OCI-LY1 (cell line): Measurements from ENCODE around the gene DPH7.

Experiments used
- EZH2 ChIP-seq: fragments of 200-600 bp; sonication (generic), shearing (Covaris generic); IDR thresholded peaks from 2 replicates; pipeline ENCODE4 v1.8.0; 2017; ENCODE audit warnings: borderline replicate concordance, mixed run types, mild to moderate bottlenecking, antibody characterized with exemption, low read length, moderate library complexity, mixed read lengths
- TF ChIP-seq, protein P1 (sequence below): fragments of 200-600 bp; sonication (generic), shearing (Covaris generic); IDR thresholded peaks from 2 replicates; pipeline ENCODE4 v1.5.1; 2017; ENCODE audit warnings: mild to moderate bottlenecking, antibody characterized with exemption, low read length, moderate library complexity, mixed read lengths

DNA sequence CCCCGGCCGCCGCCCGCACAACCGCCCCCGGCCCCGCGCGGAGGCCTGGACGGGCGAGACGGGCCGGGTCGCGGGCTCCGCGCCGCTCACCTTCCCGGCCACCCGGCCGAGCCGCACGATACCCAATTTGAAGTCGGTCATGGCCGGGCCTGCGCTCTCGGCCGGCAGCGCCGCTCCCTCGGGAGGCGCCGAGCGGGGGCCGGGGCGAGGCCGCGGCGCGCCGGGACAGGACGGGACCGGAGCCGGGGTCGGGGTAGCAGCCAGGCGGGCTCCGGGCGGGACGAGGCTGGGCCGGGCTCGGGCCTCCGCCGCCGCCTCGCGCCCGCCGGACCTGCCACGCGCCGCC lies 11.4 kb upstream of the DPH7 start:
- TF ChIP-seq, protein P1, sequence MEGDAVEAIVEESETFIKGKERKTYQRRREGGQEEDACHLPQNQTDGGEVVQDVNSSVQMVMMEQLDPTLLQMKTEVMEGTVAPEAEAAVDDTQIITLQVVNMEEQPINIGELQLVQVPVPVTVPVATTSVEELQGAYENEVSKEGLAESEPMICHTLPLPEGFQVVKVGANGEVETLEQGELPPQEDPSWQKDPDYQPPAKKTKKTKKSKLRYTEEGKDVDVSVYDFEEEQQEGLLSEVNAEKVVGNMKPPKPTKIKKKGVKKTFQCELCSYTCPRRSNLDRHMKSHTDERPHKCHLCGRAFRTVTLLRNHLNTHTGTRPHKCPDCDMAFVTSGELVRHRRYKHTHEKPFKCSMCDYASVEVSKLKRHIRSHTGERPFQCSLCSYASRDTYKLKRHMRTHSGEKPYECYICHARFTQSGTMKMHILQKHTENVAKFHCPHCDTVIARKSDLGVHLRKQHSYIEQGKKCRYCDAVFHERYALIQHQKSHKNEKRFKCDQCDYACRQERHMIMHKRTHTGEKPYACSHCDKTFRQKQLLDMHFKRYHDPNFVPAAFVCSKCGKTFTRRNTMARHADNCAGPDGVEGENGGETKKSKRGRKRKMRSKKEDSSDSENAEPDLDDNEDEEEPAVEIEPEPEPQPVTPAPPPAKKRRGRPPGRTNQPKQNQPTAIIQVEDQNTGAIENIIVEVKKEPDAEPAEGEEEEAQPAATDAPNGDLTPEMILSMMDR, result no peak
- no peak for TF ChIP-seq EZH2
